HG02840 (cell line): Measurements from ENCODE around the gene UBAP2.

Experiments
- ATAC-seq: cut with Tn5 transposase; IDR thresholded peaks from one replicate; pipeline ENCODE4 v1.9.1; 2021; ENCODE audit warnings: mild to moderate bottlenecking, moderate library complexity, moderate number of reproducible peaks; ENCODE audit not compliant: unreplicated experiment, low FRiP score

The UBAP2 gene

DNA sequence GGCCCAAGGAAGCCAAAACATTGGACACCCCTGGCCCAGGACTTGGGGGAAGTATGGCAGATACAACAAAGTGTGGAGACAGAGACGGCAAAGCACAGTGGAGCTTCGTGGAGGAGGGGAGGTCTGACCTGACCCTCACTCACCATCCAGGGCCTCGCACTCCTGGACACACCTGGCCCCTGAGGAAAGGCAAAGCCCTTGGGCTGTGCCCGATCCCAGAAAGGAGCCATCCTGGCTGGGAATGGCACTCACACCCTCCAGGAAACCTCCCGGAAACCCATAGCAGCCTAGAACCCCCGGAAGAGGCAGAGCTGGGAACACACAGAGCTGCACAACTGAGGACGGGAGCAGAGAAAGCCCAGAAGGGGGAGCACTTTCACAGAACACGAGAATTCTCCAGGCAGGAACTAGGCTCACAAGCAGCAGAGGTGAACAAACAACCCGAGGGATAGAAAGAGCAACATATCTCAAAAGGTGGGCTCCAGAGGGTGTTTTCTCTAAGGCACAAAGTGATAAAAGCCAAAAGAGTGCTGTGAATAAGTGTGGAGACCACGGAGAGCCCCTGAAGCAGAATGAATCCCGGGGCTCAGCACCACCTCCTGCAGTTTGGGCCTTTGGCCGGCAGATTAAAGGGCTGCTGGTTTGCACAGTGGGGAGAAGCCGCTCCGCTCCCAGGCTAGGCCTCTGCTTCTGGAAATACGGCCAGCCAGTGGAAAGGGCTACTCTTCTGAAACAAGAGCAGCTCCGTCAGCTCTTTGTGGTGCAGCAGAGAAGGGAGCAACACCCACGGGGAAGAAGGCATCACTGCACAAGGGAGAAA, 123.5 kb downstream of the UBAP2 start:
- ATAC-seq: no peak

DNA sequence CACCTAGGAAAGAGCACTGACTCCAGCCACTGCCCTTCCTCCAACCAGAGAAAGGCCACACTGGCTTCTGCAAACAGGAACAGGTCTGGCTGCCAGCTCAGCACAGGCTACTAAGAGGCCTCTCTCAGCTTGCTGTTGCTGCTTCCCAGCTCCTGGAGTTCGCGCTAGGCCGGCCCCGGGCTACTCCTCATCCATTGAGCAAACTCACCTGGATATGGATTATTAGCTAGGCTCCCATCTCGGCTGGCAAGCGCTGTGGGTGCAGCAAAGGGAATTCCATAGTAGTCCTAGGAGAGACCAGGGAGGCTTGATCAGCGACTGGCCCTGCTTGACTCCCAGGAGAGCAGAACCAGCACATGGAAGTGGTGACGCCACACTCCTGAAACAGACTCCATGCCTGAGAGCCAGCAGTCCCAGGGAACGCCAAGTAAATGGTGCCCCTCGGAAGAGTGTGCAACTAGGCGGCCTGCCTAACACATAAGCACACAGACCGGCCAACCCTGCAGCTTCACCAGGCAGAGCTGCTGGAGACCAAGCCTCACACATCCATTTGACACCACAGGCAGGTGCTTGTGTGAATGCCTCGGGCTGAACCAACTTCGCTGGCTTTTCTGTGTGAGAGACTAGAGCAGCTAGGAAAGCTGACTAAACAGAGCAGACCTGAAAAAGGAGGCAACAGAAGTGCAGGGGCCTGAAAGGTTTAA, 124.5 kb downstream of the UBAP2 start:
- ATAC-seq: no peak

DNA sequence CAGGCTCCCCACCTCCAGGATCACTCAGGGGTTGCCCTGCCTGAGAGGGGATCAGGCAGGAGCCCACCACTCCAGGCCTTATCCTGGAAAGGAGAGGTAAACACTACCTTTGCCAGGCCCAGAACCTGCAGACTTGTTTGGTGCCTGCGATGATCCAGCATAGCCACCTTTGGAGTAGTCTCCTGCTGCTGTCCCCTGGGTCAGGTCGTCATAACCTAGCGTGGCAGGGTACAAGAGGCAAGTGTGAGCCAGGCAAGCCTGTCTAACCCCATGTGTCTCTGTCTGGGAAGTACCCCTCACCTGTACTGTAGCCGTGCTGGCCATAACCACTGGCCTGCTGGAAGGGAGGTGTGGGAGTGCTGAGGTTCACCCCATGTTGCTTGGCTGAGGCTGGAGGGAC, 125.6 kb downstream of the UBAP2 start:
- no peak for ATAC-seq

DNA sequence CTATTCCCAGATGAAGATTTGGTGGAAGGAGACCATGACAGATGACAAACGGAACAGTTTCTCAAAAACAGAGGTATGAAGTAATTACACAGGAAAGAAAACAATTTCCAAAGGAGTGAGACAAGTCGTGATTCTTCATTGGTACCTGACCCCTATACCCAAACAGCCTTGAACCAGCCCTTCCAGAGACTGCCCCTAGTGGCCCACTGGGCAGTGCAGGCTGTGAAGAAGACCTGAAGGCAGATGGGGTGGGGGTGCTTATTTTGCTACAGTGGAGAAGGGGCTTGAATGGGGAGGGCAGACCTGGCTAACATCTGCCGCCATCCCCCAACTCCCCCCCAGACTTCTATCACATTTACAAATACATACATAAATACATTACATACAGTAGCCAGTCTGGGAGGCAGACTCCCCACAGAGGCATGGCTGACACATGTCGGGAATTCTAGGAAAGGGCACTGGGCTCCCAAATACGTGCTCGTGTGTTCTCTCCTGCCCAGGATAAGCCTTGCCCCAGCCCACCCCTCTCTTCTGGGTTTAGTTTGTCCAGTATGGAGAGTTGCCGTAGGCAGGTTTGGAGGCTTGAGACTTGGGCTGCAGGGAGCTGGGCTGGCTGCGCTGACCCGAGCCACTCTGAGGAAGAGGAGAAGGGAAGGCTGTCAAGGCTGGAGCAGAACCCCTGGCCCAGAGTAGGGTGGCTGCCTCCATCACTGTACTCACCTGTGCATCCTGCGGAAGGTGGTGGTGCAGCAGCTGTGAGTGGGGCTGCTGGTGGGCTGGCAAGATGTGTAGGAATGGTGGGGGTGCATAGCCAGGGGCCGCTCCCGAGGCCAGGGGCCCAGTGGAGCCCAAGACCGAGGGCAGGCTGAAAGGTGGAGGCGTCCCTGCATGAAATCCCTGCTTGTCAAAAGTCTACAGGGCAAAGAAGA, 126.5 kb downstream of the UBAP2 start:
- no peak for ATAC-seq

DNA sequence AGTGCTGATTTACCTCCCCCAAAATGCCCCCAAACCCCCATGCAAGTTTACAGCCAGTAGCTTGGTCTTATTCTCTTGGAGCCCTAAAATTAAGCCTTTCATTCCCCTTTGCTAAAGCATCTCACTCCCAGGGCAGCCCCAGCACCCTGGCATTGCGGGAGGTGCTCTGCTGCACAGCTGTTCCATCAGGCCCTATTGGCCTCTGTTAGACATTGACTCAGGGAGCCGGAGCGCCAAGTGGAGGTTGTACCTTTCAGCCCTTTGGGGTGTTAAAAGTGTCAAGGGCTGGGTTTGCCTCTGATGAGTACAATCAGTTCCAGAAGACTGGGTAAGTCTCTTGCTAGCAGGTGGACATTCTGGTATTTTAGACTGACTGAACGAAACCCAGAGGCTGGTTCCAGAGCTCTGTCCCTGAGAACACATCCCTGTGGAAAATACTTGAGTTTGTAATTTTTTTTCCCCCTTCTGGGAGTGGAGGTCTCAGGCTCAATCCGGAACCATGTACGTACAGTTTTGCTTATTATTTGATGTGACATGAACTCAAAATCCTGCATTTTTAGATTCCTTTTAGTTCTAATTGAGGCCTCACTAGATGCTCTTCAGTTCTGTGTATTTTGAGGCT, 129.3 kb downstream of the UBAP2 start:
- no peak for ATAC-seq

DNA sequence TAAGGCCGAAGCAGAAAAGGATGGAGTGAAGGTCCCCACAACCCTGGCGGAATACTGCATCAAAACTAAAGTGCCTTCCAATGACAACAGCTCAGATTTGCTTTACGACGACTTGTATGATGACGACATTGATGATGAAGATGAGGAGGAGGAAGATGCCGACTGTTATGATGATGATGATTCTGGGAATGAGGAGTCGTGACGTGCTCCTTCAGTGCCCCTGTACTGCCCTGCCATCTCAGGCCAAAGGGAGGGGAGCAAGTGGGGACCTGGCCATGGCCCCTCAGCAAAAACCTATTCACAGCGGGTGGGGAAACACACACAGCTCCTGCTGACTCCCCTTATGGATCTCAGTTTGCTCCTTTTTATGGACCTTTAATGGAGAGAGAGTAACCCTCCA, 131.7 kb downstream of the UBAP2 start:
- ATAC-seq: no peak

DNA sequence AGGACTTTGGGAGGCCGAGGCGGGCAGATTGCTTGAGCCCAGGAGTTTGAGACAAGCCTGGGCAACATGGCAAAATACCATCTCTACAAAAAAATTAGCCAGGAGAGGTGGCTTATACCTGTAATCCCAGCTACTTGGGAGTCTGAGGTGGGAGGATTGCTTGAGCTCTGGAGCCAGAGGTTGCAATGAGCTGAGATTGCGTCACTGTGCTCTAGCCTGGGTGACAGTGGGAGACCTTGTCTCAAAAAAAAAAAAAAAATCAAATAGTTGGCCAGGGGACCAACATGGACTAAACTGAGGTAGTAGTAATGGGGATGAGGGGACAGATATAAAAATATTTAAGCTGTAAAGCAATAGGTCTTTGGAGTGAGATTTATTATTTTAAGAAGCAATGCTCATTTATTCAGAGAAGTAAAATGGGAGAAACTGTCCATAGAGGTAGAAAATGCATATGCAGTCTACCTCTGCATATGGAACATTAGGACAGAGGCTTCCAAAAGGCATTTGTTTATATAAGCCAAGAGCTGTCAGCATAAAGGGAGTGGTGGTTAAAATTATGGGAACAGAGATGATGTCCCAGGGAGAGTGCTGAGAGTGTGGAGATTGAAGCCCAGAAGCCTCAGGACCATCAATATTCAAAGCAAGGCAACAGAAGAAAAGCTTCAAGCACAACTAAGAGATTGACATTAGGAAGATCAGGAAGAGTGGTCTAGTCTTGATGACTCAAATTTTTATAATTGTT, 133.6 kb downstream of the UBAP2 start:
- ATAC-seq: no peak

DNA sequence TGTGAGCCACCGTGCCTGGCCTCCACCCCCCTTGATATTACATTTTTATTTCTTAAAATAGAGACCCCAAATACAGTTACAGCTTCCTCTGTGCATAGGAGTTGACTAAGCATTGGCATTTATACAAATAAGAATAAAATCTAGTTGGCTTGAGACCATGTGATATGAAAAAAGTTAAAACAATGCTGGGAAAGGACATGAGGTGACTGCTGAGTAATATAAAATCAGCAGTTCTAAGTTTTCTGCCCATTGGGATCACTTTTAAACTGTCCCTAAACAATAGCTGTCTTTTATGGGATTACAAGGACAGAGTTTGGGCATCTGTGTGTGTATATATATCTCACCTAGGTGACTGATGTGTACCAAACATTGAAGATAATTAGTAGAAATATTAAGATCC, 135.1 kb downstream of the UBAP2 start:
- no peak for ATAC-seq

DNA sequence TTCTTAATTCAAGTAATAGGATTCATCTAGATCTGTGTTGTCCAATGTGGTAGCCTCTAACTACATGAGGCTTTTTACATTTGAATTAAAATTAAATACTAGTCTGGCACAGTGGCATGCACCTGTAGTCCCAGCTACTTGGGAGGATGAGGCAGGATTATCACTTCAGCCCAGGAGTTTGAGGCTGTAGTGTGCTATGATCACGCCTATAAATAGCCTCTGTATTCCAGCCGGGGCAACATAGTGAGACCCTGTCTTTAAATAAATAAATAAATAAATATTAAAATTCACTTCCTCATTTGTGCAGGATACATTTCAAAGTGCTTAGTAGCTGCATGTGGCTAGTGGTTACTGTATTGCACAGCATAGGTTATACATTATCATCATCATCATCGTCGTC, 139.9 kb downstream of the UBAP2 start:
- ATAC-seq: no peak

DNA sequence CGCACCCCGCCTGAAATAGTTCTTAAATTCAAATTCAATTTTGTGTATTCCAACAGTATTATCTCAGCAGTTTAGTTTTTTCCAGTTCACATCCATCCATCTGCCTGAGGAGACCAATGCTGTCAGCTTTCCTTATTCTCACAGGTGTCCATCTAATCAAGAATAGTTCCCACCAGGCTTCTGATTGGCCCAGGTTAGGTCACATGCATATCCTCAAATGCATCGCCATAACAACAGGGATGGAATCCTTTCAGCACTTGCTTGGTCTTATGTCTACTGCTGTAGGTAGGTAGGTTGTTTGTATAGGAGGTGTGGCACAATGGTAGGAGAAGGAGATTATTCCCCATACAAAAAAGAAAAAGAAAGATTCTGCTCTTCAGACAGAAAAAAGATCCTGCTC, 140.6 kb downstream of the UBAP2 start:
- no peak for ATAC-seq

DNA sequence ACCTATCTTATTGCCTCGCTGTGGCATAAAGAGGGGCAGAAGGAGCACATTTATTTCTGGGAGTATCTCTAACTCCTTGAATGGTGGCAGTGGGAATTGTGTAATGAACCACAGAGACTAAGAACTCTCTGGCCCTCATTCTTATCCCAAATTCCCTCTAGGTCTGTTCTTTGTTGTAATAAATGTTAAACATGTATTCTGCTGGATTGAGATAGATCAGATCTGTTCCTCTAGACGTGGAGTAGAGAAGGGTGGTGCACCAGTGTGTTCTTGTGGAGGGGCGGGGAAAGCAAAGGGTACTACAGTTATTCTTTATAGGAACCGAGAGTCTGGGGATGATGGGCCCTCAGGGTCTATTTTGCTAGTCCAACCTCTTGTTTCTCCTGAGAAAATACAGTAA, 141.3 kb downstream of the UBAP2 start:
- ATAC-seq: no peak

DNA sequence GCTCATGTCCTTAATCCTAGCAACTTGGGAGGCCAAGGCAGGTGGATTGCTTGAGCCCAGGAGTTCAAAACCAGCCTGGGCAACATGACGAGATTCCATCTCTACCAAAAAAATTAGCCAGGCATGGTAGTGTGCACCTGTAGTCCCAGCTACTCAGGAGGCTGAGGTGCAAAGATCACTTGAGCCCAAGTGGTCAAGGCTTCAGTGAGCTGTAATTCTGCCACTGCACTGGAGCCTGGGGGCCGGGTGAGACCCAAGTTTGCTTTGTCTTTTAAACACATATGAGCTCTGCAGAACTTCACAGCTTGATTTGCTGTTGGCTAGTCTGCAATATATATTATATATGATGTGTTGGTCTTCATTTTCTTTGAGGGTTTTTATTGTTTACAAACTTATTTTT, 141.9 kb downstream of the UBAP2 start:
- no peak for ATAC-seq

DNA sequence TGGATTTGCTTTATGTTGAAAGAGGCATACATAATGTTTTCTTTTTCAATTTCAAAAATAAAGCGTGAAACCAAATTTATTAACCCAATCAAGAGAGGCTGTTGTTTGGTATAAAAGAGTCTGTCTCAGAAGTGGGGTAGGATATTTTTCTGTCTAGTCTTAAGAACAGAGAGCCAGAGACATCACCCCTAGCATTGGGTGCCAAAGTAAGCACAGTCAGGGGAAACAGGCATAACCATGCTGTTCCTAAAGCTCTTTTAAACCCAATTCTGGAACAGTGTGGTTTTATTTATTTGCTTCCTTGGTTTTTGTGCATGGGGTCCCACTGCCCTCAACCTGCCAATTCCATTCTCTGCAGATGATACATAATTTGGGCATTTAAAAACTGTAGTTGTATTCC, 143.6 kb downstream of the UBAP2 start:
- no peak for ATAC-seq

DNA sequence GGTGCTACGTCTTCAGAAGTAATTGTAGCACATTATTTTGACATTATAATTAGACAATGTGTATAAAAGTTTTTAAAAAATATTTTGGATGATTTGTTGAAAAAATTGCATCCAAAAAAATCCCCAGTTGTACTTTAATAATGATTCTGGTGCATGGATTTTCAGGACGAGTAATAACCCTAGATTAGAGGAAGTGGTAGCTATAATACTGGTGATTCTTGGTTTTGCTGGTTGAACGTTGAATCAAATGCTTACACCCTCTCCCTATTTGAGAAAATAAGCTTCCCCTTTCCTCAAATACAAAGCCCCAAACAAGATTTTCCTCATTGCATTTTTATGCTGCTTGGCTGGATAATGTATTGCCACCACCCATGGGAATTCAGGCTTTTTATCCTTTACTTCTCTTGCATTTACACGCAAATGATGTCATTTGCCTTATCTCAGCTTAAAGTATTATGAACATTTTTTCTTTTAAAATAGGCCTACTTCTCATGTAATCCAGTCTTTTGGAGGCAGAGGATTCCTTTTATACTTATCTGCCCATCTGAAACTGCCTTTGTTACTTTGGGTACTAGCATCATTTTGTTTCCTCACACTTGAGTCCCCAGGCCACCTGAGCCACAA, 145.4 kb downstream of the UBAP2 start:
- ATAC-seq: no peak

DNA sequence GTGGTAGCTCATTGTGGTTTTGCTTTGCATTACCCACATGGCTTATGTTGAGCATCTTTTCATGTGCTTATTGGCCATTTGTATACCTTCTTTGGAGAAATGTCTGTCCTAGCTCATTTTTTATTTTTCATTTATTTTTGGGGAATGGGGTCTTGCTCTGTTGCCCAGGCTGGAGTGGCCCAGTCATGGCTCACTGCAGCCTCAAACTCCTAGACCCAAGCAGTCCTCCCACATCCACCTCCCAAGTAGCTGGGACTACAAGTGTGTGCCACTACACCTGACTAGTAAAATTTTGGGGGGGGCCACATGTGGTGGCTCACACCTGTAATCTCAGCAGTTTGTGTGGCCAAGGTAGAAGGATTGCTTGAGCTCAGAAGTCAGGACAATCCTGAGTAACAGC, 154.4 kb downstream of the UBAP2 start:
- no peak for ATAC-seq

DNA sequence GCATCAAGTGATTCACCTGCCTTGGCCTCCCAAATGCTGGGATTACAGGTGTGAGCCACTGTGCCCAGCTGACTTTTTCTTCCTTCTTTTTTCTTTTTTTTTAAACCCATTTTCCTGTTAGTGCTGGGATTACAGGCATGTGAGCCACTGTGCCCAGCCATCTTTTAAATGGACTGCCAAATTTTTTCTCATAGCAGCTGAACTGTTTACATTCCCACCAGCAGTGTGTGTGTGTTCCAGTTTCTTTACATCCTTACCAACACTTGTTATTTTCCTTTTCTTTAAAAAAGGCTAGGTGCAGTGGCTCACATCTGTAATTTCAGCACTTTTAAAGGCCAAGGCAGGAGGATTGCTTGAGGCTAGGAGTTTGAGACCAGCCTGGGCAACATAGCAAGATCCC, 154.8 kb downstream of the UBAP2 start:
- no peak for ATAC-seq

DNA sequence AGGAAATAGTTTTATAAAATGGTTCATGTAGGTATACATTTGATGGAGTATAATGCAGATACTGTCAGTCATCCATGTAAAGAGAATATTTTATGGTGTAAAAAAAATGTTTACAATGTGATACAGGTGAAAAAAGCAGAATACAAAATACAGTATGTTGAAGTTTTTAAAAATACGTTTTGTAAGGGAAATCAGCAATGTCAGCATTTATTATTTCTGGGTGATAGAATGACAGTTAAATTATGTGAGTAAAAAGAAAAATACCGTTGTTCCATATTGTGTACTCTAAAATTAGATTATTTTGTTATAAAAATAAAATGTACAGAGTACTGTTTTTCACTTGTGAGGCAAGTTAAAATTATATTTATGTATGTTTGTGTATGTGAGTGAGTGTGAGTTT, 162.7 kb downstream of the UBAP2 start:
- ATAC-seq: no peak

DNA sequence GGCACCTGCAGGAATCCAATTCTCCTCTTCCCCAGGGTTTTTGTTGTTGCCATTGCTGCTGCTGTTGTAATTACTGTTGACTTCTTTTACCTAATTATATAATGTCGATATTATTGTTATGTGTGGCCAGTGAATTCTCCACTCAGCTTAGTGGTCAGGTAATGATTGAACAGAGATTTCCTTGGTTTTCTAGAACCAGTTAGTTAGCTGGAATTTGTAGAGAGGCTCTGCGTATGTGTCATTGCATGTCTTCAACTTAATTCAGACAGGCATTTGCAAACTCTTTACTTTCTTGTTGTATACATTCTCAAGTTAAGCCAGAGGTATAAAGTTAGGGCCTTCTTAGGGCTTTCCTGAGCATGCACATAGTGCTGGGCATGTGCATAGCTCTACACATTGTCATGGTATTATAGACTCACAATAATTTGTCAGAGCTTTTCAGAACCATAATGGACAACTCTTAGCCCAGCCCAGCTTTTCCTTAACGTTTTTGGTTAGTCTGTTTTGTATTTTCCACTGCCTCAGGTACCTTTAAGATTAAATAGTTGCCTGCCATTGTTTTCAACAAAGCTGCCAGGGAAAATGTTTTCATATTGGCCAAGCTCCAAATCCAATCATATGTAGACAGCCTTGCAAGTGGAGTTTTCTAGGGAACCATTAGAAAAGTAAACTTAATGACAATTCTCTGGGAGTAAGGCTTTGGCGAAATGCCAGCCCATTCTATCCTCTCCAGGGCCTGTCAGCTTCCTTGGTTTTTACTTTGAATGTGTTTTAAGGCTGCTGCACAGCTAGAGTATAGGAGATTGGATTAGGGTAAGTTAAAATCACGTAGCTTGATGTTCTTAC, 163.6 kb downstream of the UBAP2 start:
- ATAC-seq: no peak

DNA sequence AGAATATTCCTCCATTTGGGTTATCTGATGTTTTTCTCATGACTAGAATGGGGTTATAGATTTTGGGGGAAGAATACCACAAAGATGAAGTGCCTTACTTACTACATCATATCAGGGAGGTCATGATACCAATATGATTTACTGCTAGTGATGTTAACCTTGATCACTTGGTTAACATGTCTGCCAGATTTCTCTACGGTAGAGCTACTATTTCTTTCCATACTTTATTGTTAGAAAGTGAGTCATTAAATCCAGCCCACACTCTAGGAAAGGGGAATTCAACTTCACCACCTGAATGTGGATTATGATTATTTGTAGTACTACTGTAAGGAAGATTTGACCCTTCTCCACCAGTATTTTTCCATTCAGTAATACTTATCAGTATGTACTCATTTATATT, 167.1 kb downstream of the UBAP2 start:
- ATAC-seq: no peak
